Neutrophil (primary cell): ENCODE measurements around the gene SLC12A9.
"Not testable (repeated sequence)": the region's sequence is repeated elsewhere in the genome, so short reads cannot be mapped to it uniquely, and the experiment has no call there.

Experiments used
- H3K27ac ChIP-seq: fragments of 200-600 bp; sonication (generic); 2 replicates; pipeline ENCODE4 v1.5.1; 2016; ENCODE audit warnings: mild to moderate bottlenecking, moderate library complexity
- H3K27me3 ChIP-seq: fragments of 200-600 bp; sonication (generic); 2 replicates; pipeline ENCODE4 v1.6.0; 2016; ENCODE audit warnings: mild to moderate bottlenecking
- H3K36me3 ChIP-seq: fragments of 200-600 bp; sonication (generic); 2 replicates; pipeline ENCODE4 v1.5.1; 2017
- H3K4me1 ChIP-seq, 2 experiments: fragments of 200-600 bp in 1 of 2; sonication (generic) in 1 of 2; 1 replicate in 1 of 2; 2 replicates in 1 of 2; pipeline versions ENCODE4 v1.5.1 to v1.6.1; 2013 to 2016; ENCODE audit warnings: low read depth in 1 of 2, low read length in 1 of 2, mild to moderate bottlenecking in 1 of 2, moderate library complexity in 1 of 2; ENCODE audit not compliant: control insufficient read depth in 1 of 2, insufficient read depth in 1 of 2
- H3K4me3 ChIP-seq, 2 experiments: fragments of 200-600 bp in 1 of 2; sonication (generic) in 1 of 2; 1 replicate in 1 of 2; 2 replicates in 1 of 2; pipeline ENCODE4 v1.5.1; 2013 to 2016; ENCODE audit warnings: low read depth in 1 of 2, low read length in 1 of 2, mild to moderate bottlenecking in 1 of 2, moderate library complexity in 1 of 2
- H3K9me3 ChIP-seq: fragments of 200-600 bp; sonication (generic); 2 replicates; pipeline ENCODE4 v1.5.1; 2016
- CTCF ChIP-seq: fragments of 200-600 bp; sonication (generic); IDR thresholded peaks from 2 replicates; pipeline ENCODE4 v1.5.1; 2016; ENCODE audit warnings: antibody characterized with exemption

The SLC12A9 gene

GRCh38 chr7:100852048-100852872 is at the start of gene SLC12A9:
TSS of gene SLC12A9 (plus strand) at chr7:100852713. CDS start at chr7:100854198, 1,485 bp downstream.
- Histone ChIP-seq H3K27ac (peak within 1 kb of the TSS; percentile 93), H3K4me3 (peak within 1 kb of the TSS; percentile 98 to 99), H3K9me3 (no peaks in the 10 kb centered on the region), H3K27me3 (peaks cover 4% of the 10 kb centered on the region), H3K4me1 (peaks cover 19 to 28% of the 10 kb centered on the region in 2 experiments), H3K36me3 (peaks cover 34% of the 10 kb centered on the region)
- TF ChIP-seq CTCF, result peak; percentile 83

GRCh38 chr7:100802951-100803350 is 49.6 kb upstream of the SLC12A9 start:
- H3K4me1 ChIP-seq, result peaks cover 15 to 20% of the 10 kb centered on the region in 2 experiments
- H3K9me3 ChIP-seq, result no peaks in the 10 kb centered on the region
- peaks cover 35% of the 10 kb centered on the region for H3K27me3 ChIP-seq
- H3K27ac ChIP-seq, result no peak overlapping the region
- peaks cover 42% of the 10 kb centered on the region for H3K36me3 ChIP-seq
- TF ChIP-seq CTCF, result no peak
- H3K4me3 ChIP-seq, result no peak overlapping the region

GRCh38 chr7:100803398-100804161 is 48.9 kb upstream of the SLC12A9 start:
- Histone ChIP-seq H3K27ac (peak overlapping the region; percentile 39), H3K36me3 (peaks cover 42% of the 10 kb centered on the region), H3K4me3 (no peak overlapping the region), H3K4me1 (peaks cover 15 to 20% of the 10 kb centered on the region in 2 experiments), H3K9me3 (no peaks in the 10 kb centered on the region), H3K27me3 (peaks cover 35% of the 10 kb centered on the region)
- TF ChIP-seq CTCF, result no peak

- no peak overlapping the region for H3K27ac ChIP-seq
- H3K27me3 ChIP-seq, result peaks cover 35% of the 10 kb centered on the region
- TF ChIP-seq CTCF, result no peak
- no peak overlapping the region for H3K4me3 ChIP-seq
- peaks cover 10 to 12% of the 10 kb centered on the region in 2 experiments for H3K4me1 ChIP-seq
- H3K9me3 ChIP-seq, result no peaks in the 10 kb centered on the region
- H3K36me3 ChIP-seq, result peaks cover 45% of the 10 kb centered on the region
Observed at GRCh38 chr7:100804681-100805431, 47.7 kb upstream of the SLC12A9 start.

- Histone ChIP-seq H3K4me1 (peaks cover 10 to 12% of the 10 kb centered on the region in 2 experiments), H3K27me3 (peaks cover 23% of the 10 kb centered on the region), H3K36me3 (peaks cover 49% of the 10 kb centered on the region), H3K9me3 (no peaks in the 10 kb centered on the region), H3K27ac (no peak overlapping the region), H3K4me3 (no peak overlapping the region)
- TF ChIP-seq CTCF, result no peak
Observed at GRCh38 chr7:100806276-100806675, 46.2 kb upstream of the SLC12A9 start.

GRCh38 chr7:100806883-100807282 is 45.6 kb upstream of the SLC12A9 start:
- Histone ChIP-seq H3K27me3 (peaks cover 20% of the 10 kb centered on the region), H3K4me1 (peaks cover 10 to 12% of the 10 kb centered on the region in 2 experiments), H3K36me3 (peaks cover 54% of the 10 kb centered on the region)
- H3K4me3 ChIP-seq, H3K9me3 ChIP-seq, H3K27ac ChIP-seq: not testable (repeated sequence)
